HAP-1 (cell line): ENCODE results near the gene ARMS2.

Source experiments
- DNase-seq, 2 experiments: peaks; one replicate each; pipeline ENCODE4 v3.0.0-alpha.2; 2016 to 2020; ENCODE audit warnings: low spot score in 2 of 2
- H3K27me3 ChIP-seq: fragments of 250-450 bp; sonication (Bioruptor Pico); 2 replicates; pipeline ENCODE4 v1.5.1; 2020; ENCODE audit warnings: low read depth, mild to moderate bottlenecking, moderate library complexity
- H3K36me3 ChIP-seq: fragments of 250-450 bp; sonication (Bioruptor Pico); replicated peaks from 2 replicates; pipeline ENCODE4 v1.5.1; 2020; ENCODE audit warnings: mild to moderate bottlenecking
- H3K4me1 ChIP-seq: fragments of 250-450 bp; sonication (Bioruptor Pico); 2 replicates; pipeline ENCODE4 v1.5.1; 2020; ENCODE audit warnings: mild to moderate bottlenecking
- H3K4me3 ChIP-seq: fragments of 250-450 bp; sonication (Bioruptor Pico); 2 replicates; pipeline ENCODE4 v1.5.1; 2020; ENCODE audit warnings: mild to moderate bottlenecking, moderate library complexity
- H3K9me3 ChIP-seq: fragments of 250-450 bp; sonication (Bioruptor Pico); 2 replicates; pipeline ENCODE4 v1.5.1; 2020; ENCODE audit warnings: mild to moderate bottlenecking, moderate library complexity
- in situ Hi-C: fragments of 300-500 bp; cut with MboI; formaldehyde crosslinking; loops from 3 replicates; pipeline ENCODE4 v1.14.3; 2020; ENCODE audit warnings: low sequenced_read_pairs, inconsistent platforms, mixed read lengths

The ARMS2 gene

DNA sequence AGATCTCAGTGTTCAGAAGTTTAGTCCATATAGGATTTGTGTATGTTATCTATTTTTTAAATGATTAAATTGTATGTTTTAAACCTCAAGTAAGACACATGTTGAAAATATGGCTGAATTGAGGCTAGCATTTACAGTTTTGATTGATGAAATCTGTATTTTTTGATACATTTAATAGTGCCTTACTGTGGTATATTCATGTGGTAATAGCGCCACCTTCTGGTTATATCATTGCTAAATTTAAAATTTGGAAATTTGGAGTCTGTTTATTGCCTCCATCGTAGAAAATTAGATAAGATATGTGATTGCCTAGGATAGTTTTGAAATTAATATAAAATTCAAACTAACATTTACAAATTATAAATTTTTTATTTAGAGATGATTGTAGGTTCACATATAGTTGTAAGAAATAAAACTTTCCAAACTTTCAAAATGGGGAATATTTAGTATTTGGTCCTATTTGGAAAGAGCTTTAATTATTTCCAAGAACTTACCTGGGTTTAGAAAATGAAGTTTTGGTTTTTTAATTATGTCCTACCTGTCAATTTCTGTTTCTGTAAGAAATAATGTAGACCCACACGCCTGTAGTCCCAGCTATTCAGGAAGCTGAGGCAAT is 19.1 kb upstream of the ARMS2 start:
- Histone ChIP-seq H3K36me3 (no peaks in the 10 kb centered on the region), H3K9me3 (no peaks in the 10 kb centered on the region), H3K4me3 (no peak overlapping the region), H3K27me3 (no peaks in the 10 kb centered on the region), H3K4me1 (no peaks in the 10 kb centered on the region)
- DNase-seq = peak in 1 of 2 experiments; percentile 49
- in situ Hi-C loops = loop anchor here (5.0 to 25.0 kb wide), 3 partner anchors 132 to 298 kb away; no protein-coding TSS in a partner anchor

GRCh38 chr10:122441961-122442360 is 12.5 kb upstream of the ARMS2 start:
- in situ Hi-C loops = loop anchor here (25.0 kb wide), 1 partner anchor 305 kb away; no protein-coding TSS in a partner anchor
- H3K27me3 ChIP-seq = no peaks in the 10 kb centered on the region
- H3K4me1 ChIP-seq = no peaks in the 10 kb centered on the region
- no peak overlapping the region for H3K4me3 ChIP-seq
- H3K36me3 ChIP-seq = no peaks in the 10 kb centered on the region
- DNase-seq = peak; percentile 9 to 16
- no peaks in the 10 kb centered on the region for H3K9me3 ChIP-seq

- H3K27me3 ChIP-seq = no peaks in the 10 kb centered on the region
- no peaks in the 10 kb centered on the region for H3K36me3 ChIP-seq
- H3K4me3 ChIP-seq = no peak overlapping the region
- no peaks in the 10 kb centered on the region for H3K9me3 ChIP-seq
- no peaks in the 10 kb centered on the region for H3K4me1 ChIP-seq
- in situ Hi-C loops = loop anchor here (25.0 kb wide), 1 partner anchor 308 kb away; no protein-coding TSS in a partner anchor
- DNase-seq = no peak
These were observed 9.0 kb upstream of the ARMS2 start for GRCh38 chr10:122445469-122445868.

GRCh38 chr10:122445904-122446303 is 8.5 kb upstream of the ARMS2 start:
- no peaks in the 10 kb centered on the region for H3K36me3 ChIP-seq
- no peaks in the 10 kb centered on the region for H3K9me3 ChIP-seq
- in situ Hi-C loops = loop anchor here (25.0 kb wide), 1 partner anchor 309 kb away; no protein-coding TSS in a partner anchor
- H3K4me1 ChIP-seq = no peaks in the 10 kb centered on the region
- no peak for DNase-seq
- H3K4me3 ChIP-seq = no peak overlapping the region
- no peaks in the 10 kb centered on the region for H3K27me3 ChIP-seq

- peak; percentile 54 to 56 for DNase-seq
- H3K4me1 ChIP-seq = no peaks in the 10 kb centered on the region
- H3K36me3 ChIP-seq = no peaks in the 10 kb centered on the region
- no peaks in the 10 kb centered on the region for H3K9me3 ChIP-seq
- no peaks in the 10 kb centered on the region for H3K27me3 ChIP-seq
- in situ Hi-C loops = loop anchor here (25.0 kb wide), 1 partner anchor 310 kb away; no protein-coding TSS in a partner anchor
- H3K4me3 ChIP-seq = no peak overlapping the region
These were observed 7.6 kb upstream of the ARMS2 start for GRCh38 chr10:122446668-122447423.

- Histone ChIP-seq H3K36me3 (no peaks in the 10 kb centered on the region), H3K27me3 (no peaks in the 10 kb centered on the region), H3K9me3 (no peaks in the 10 kb centered on the region), H3K4me3 (no peak overlapping the region), H3K4me1 (no peaks in the 10 kb centered on the region)
- in situ Hi-C loops = loop anchor here (25.0 kb wide), 1 partner anchor 311 kb away; no protein-coding TSS in a partner anchor
- DNase-seq = no peak
These were observed 5.9 kb upstream of the ARMS2 start for GRCh38 chr10:122448600-122448999.

- no peak for DNase-seq
- in situ Hi-C loops = loop anchor here (25.0 kb wide), 1 partner anchor 312 kb away; no protein-coding TSS in a partner anchor
- Histone ChIP-seq H3K9me3 (no peaks in the 10 kb centered on the region), H3K4me3 (no peak overlapping the region), H3K4me1 (no peaks in the 10 kb centered on the region), H3K36me3 (no peaks in the 10 kb centered on the region), H3K27me3 (no peaks in the 10 kb centered on the region)
These were observed 5.3 kb upstream of the ARMS2 start for GRCh38 chr10:122449153-122449552.

DNA sequence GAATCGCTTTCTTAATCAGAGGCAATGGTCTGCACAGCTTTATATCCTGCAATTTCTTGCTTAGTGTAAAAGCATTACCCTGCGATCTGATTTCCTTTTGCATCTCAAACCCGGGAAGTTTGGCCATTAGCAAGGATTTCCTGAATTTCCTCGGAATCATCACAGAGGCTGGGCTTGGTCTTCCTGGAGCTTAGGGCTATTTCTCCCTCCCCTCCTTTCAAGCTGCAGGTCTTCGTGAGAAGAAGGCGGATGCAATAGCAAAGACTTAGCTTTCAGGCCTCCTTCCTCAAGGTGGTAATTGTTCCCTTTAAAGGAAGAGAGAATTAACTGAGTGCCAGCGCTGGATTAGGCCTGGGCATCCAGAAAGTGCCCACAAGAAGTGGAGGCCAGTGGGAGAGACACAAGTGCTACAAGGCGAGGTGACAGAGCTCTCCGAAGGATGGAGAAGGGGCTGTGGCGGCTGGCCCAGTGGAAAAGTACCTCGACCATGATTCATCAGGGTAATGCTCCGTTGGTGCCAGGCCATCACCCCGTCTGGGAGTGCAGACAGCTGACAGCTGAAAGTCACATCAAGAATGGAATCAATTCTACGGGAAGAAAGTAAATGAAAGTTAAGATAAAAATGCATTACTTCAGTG is 4.0 kb upstream of the ARMS2 start:
- no peak overlapping the region for H3K4me3 ChIP-seq
- H3K36me3 ChIP-seq = no peaks in the 10 kb centered on the region
- no peak for DNase-seq
- in situ Hi-C loops = no loop called here
- no peaks in the 10 kb centered on the region for H3K27me3 ChIP-seq
- no peaks in the 10 kb centered on the region for H3K9me3 ChIP-seq
- H3K4me1 ChIP-seq = no peaks in the 10 kb centered on the region; the same call in 1 of the 2 replicates

DNA sequence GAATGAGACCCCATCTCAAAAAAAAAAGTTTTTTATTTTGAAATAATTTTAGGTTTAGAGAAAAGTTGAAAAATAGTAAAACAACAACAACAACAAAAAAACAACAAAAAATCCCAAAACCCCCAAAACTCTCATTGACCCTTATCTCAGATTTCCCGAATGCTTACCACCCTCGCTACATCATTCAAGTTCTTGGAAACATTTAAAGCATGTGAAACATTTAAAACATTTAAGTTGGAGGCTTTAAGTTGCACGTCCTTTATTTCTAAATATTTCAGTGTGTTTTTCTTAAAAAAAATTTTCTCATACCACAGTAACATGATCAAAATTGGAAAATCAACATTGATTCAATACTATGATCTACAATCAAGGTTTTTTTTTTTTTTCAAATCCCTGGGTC is 382 bp upstream of the ARMS2 start:
- in situ Hi-C loops = no loop called here
- Histone ChIP-seq H3K27me3 (no peaks in the 10 kb centered on the region), H3K4me3 (no peak overlapping the region), H3K4me1 (no peaks in the 10 kb centered on the region; the same call in 1 of the 2 replicates), H3K36me3 (no peaks in the 10 kb centered on the region), H3K9me3 (no peaks in the 10 kb centered on the region)
- no peak for DNase-seq

DNA sequence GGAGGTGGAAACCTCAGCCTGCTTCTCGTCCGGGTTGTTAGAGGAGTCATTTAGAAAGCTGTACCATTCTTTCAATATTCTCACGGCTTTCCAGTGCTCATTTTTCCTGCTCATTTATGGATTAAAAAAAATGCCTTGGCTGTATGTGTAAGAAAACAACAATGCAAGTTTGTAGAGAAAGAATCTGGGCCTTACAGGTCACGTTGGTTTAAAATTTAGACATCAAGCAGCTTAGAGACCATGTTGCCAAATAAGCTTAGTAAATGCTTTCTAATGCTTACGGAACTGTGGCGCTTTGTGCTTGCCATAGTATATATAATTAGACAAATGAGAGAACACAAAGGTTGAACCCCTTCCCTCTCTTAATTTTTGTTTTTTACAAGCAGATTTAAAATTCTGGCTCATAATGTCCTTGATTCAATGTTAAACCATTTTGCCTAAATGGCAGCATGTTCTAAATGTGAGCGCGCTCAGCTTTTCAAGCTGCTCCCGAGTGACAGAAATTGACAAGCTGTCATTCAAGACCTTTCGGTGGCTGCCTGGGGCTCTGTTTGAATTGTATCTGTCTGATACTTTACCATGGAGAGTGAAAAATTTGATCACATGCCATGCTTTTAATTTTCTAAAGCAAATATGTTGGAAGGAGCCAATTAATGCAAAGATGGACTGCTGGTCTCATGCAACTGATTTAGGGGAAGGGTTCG is 1.1 kb downstream of the ARMS2 start:
- H3K4me3 ChIP-seq = no peak overlapping the region
- in situ Hi-C loops = no loop called here
- no peaks in the 10 kb centered on the region for H3K9me3 ChIP-seq
- H3K36me3 ChIP-seq = no peaks in the 10 kb centered on the region
- H3K27me3 ChIP-seq = no peaks in the 10 kb centered on the region
- H3K4me1 ChIP-seq = peaks cover 2% of the 10 kb centered on the region; the same call in 1 of the 2 replicates
- no peak for DNase-seq

DNA sequence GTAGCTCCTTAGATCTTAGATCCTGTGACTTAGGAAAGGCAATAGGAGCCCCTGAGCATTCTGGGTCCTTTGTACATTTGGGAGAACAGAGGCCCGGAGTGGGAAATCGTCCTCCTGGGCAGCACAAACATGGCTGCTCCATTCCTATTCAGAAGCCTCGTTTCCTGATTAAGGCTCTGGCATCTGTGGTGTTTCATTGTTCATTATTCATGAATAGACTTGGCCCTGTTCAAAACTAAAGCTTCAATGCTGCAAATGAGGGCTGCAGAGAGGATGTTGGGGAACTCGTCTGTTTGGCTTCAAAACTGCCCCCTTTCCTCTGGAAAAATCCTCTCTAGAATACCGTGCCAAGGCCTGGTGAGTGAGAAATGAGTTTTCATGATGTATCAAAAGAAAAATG is 3.5 kb downstream of the ARMS2 start:
- H3K27me3 ChIP-seq = no peaks in the 10 kb centered on the region

DNA sequence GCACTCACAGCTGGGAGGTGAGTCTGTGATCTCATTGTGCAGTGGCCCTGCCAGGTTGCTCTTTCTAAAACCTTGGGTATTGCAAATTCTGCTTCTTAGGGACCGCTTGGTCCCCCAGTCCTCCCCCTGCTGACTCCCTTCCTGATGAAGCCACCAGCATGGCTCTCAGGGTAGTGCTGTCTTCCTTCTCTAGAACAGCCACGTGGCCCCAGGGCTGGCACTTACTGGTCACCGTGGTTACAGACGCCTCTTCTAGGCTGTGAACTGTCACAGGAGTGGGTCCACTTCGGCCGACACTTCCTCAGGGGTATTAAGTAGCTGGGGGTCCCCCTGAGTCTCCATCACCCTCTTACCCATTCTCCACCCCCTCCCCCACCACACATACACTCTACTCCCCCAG is 4.2 kb downstream of the ARMS2 start:
- no peaks in the 10 kb centered on the region for H3K27me3 ChIP-seq

More for the DNA sequence above, 3.5 kb downstream of the ARMS2 start:
- no peaks in the 10 kb centered on the region for H3K36me3 ChIP-seq
- no peak for DNase-seq
- no peak overlapping the region for H3K4me3 ChIP-seq
- H3K4me1 ChIP-seq = peaks cover 4% of the 10 kb centered on the region; the same call in 1 of the 2 replicates
- in situ Hi-C loops = no loop called here
- H3K9me3 ChIP-seq = no peaks in the 10 kb centered on the region

GRCh38 chr10:122459561-122460273 is 5.3 kb downstream of the ARMS2 start:
- DNase-seq = no peak
- Histone ChIP-seq H3K4me3 (no peak overlapping the region), H3K27me3 (no peaks in the 10 kb centered on the region), H3K4me1 (peaks cover 4% of the 10 kb centered on the region; the same call in 1 of the 2 replicates), H3K9me3 (no peaks in the 10 kb centered on the region), H3K36me3 (no peaks in the 10 kb centered on the region)
- in situ Hi-C loops = no loop called here

More for the DNA sequence above, 4.2 kb downstream of the ARMS2 start:
- DNase-seq = no peak
- in situ Hi-C loops = no loop called here
- H3K4me3 ChIP-seq = no peak overlapping the region
- H3K4me1 ChIP-seq = peaks cover 4% of the 10 kb centered on the region; the same call in 1 of the 2 replicates
- H3K36me3 ChIP-seq = no peaks in the 10 kb centered on the region
- H3K9me3 ChIP-seq = no peaks in the 10 kb centered on the region
